Activated CD8-positive, alpha-beta memory T cell treated with anti-CD3 and anti-CD28 coated beads, Interleukin-2, amount 10 ng/mL, durations not matched to agents 7 days and 5 days (primary cell): ENCODE data around the gene KHDC1L. TPM values are rescaled to one million over a fixed set of nuclear protein-coding genes. Genes with fewer than 3 reads are reported as not detected.
"Not testable (repeated sequence)": the region's sequence is repeated elsewhere in the genome, so short reads cannot be mapped to it uniquely, and the experiment has no call there.

Experiments
- ATAC-seq: fragments of 150-1000 bp; cut with Tn5 transposase; one replicate; pipeline ENCODE4 v1.10.0; 2021; ENCODE audit warnings: moderate library complexity
- CTCF ChIA-PET: fragments of 350-600 bp; sonication (Branson Sonifier 250); formaldehyde crosslinking; loops from one replicate; lab custom pipeline; 2021; ENCODE audit warnings: antibody characterized with exemption; lab: Charles Lee
- DNase-seq: peaks from one replicate; pipeline ENCODE4 v3.0.0-alpha.2; 2020
- H3K27ac Mint-ChIP-seq: one replicate; pipeline ENCODE4 v1.8.0; 2021; ENCODE audit warnings: mild to moderate bottlenecking, mixed read lengths
- H3K27me3 Mint-ChIP-seq: one replicate; pipeline ENCODE4 v1.8.0; 2021; ENCODE audit warnings: mixed read lengths
- H3K36me3 Mint-ChIP-seq: one replicate; pipeline ENCODE4 v1.8.0; 2021; ENCODE audit warnings: mild to moderate bottlenecking, mixed read lengths
- H3K4me1 Mint-ChIP-seq: one replicate; pipeline ENCODE4 v1.8.0; 2021; ENCODE audit warnings: mixed read lengths
- H3K4me3 Mint-ChIP-seq: one replicate; pipeline ENCODE4 v1.8.0; 2021; ENCODE audit warnings: mild to moderate bottlenecking, moderate library complexity, mixed read lengths
- H3K9me3 Mint-ChIP-seq: one replicate; pipeline ENCODE4 v1.8.0; 2022; ENCODE audit warnings: low read depth, mixed read lengths
- total RNA-seq, 2 experiments: library from RNA; stranded (reverse); gene quantifications; one replicate each; pipeline ENCODE4 v1.2.3, GENCODE V29; 2021

Gene KHDC1L
- total RNA-seq: under 1 TPM in 1 of 2 experiments, not detected in 1; 0.67 TPM

GRCh38 chr6:73225396-73225795 lies at the start of gene KHDC1L:
TSS of gene KHDC1L (minus strand) at chr6:73225496. CDS start at chr6:73225408, 88 bp downstream.
- Mint-ChIP-seq H3K27me3 (no peaks in the 10 kb centered on the region), H3K9me3 (no peaks in the 10 kb centered on the region), H3K4me3 (no peak within 1 kb of the TSS), H3K4me1 (no peaks in the 10 kb centered on the region), H3K36me3 (no peaks in the 10 kb centered on the region), H3K27ac (no peak within 1 kb of the TSS)
- ATAC-seq (no peak), DNase-seq (no peak)
- CTCF ChIA-PET: no interaction called here

- H3K9me3 Mint-ChIP-seq, ATAC-seq, H3K27ac Mint-ChIP-seq, DNase-seq, H3K27me3 Mint-ChIP-seq, H3K4me3 Mint-ChIP-seq: not testable (repeated sequence)
- H3K36me3 Mint-ChIP-seq: peaks cover 27% of the 10 kb centered on the region
- CTCF ChIA-PET: interaction anchor here (2.4 kb wide), 1 partner anchor 17 kb away, joined by 6 read pairs; no protein-coding TSS in a partner anchor
- H3K4me1 Mint-ChIP-seq: peaks cover 16% of the 10 kb centered on the region
Measured at GRCh38 chr6:73269296-73269695, 44.0 kb upstream of the KHDC1L start.

- peaks cover 20% of the 10 kb centered on the region for H3K4me1 Mint-ChIP-seq
- not testable (repeated sequence) for DNase-seq, H3K4me3 Mint-ChIP-seq, H3K9me3 Mint-ChIP-seq, H3K27me3 Mint-ChIP-seq, H3K27ac Mint-ChIP-seq, ATAC-seq
- H3K36me3 Mint-ChIP-seq: peaks cover 26% of the 10 kb centered on the region
- CTCF ChIA-PET: interaction anchor here (2.4 kb wide), 1 partner anchor 17 kb away, joined by 6 read pairs; no protein-coding TSS in a partner anchor
Measured at GRCh38 chr6:73268896-73269295, 43.6 kb upstream of the KHDC1L start.

GRCh38 chr6:73264446-73264845 lies 39.1 kb upstream of the KHDC1L start:
- CTCF ChIA-PET: interaction anchor here (1.4 kb wide), 1 partner anchor 62 kb away, joined by 8 read pairs; no protein-coding TSS in a partner anchor
- Mint-ChIP-seq H3K27ac (no peak overlapping the region), H3K4me1 (peaks cover 33% of the 10 kb centered on the region), H3K4me3 (peak overlapping the region; percentile 80), H3K36me3 (peaks cover 25% of the 10 kb centered on the region), H3K9me3 (no peaks in the 10 kb centered on the region), H3K27me3 (no peaks in the 10 kb centered on the region)
- ATAC-seq: no peak
- no peak for DNase-seq

- Mint-ChIP-seq H3K27ac (peak overlapping the region; percentile 82), H3K27me3 (no peaks in the 10 kb centered on the region), H3K4me3 (peak overlapping the region; percentile 80), H3K4me1 (peaks cover 33% of the 10 kb centered on the region), H3K9me3 (no peaks in the 10 kb centered on the region), H3K36me3 (peaks cover 24% of the 10 kb centered on the region)
- CTCF ChIA-PET: interaction anchor here (1.4 kb wide), 1 partner anchor 63 kb away, joined by 8 read pairs; no protein-coding TSS in a partner anchor
- peak; percentile 20 for ATAC-seq
- DNase-seq: no peak
Measured at GRCh38 chr6:73263570-73263909, 38.2 kb upstream of the KHDC1L start.

- Mint-ChIP-seq H3K4me3 (peak within 1 kb of the TSS; percentile 80), H3K36me3 (peaks cover 19% of the 10 kb centered on the region), H3K9me3 (no peaks in the 10 kb centered on the region), H3K27me3 (no peaks in the 10 kb centered on the region), H3K4me1 (peaks cover 33% of the 10 kb centered on the region), H3K27ac (peak within 1 kb of the TSS; percentile 84)
- peak; percentile 78 for DNase-seq
- peak; percentile 93 for ATAC-seq
- CTCF ChIA-PET: interaction anchor here (0.9 kb wide), 1 partner anchor 65 kb away, joined by 3 read pairs; no protein-coding TSS in a partner anchor
Measured at GRCh38 chr6:73262671-73263569, 37.6 kb upstream of the KHDC1L start, which contains the start of gene KHDC1. TSS of gene KHDC1 (minus strand) at chr6:73263196. CDS start at chr6:73242517, 20,679 bp downstream.

GRCh38 chr6:73258721-73259120 lies 33.4 kb upstream of the KHDC1L start:
- Mint-ChIP-seq H3K27ac (no peak overlapping the region), H3K4me3 (no peak overlapping the region), H3K27me3 (no peaks in the 10 kb centered on the region), H3K4me1 (peaks cover 10% of the 10 kb centered on the region), H3K36me3 (no peaks in the 10 kb centered on the region), H3K9me3 (no peaks in the 10 kb centered on the region)
- ATAC-seq (no peak), DNase-seq (no peak)
- CTCF ChIA-PET: no interaction called here

- CTCF ChIA-PET: interaction anchor here (0.7 kb wide), 1 partner anchor 120 kb away, joined by 3 read pairs; no protein-coding TSS in a partner anchor
- not testable (repeated sequence) for H3K27ac Mint-ChIP-seq, H3K4me1 Mint-ChIP-seq
Measured at GRCh38 chr6:73254323-73254722, 29.0 kb upstream of the KHDC1L start.

GRCh38 chr6:73252703-73253102 lies 27.4 kb upstream of the KHDC1L start:
- no peak for ATAC-seq
- H3K27me3 Mint-ChIP-seq: peaks cover 6% of the 10 kb centered on the region
- no peak overlapping the region for H3K27ac Mint-ChIP-seq
- no peaks in the 10 kb centered on the region for H3K9me3 Mint-ChIP-seq
- no peak overlapping the region for H3K4me3 Mint-ChIP-seq
- no peaks in the 10 kb centered on the region for H3K4me1 Mint-ChIP-seq
- CTCF ChIA-PET: interaction anchor here (0.9 kb wide), 1 partner anchor 57 kb away, joined by 3 read pairs; no protein-coding TSS in a partner anchor
- no peaks in the 10 kb centered on the region for H3K36me3 Mint-ChIP-seq
- DNase-seq: no peak

More at GRCh38 chr6:73254323-73254722, 29.0 kb upstream of the KHDC1L start:
- ATAC-seq, H3K9me3 Mint-ChIP-seq, H3K27me3 Mint-ChIP-seq, H3K4me3 Mint-ChIP-seq, H3K36me3 Mint-ChIP-seq, DNase-seq: not testable (repeated sequence)

- ATAC-seq (no peak), DNase-seq (no peak)
- Mint-ChIP-seq H3K27ac (no peak overlapping the region), H3K27me3 (peaks cover 17% of the 10 kb centered on the region), H3K9me3 (no peaks in the 10 kb centered on the region), H3K4me1 (no peaks in the 10 kb centered on the region), H3K4me3 (no peak overlapping the region), H3K36me3 (no peaks in the 10 kb centered on the region)
- CTCF ChIA-PET: interaction anchor here (1.6 kb wide), 1 partner anchor 80 kb away, joined by 4 read pairs; no protein-coding TSS in a partner anchor
Measured at GRCh38 chr6:73250016-73250415, 24.7 kb upstream of the KHDC1L start.

- CTCF ChIA-PET: interaction anchor here (0.9 to 1.3 kb wide), 2 partner anchors 10 to 13 kb away, joined by 3 to 4 read pairs; no protein-coding TSS in a partner anchor
- DNase-seq (no peak), ATAC-seq (no peak)
- Mint-ChIP-seq H3K9me3 (no peaks in the 10 kb centered on the region), H3K4me3 (no peak overlapping the region), H3K36me3 (no peaks in the 10 kb centered on the region), H3K27ac (no peak overlapping the region), H3K27me3 (peaks cover 24% of the 10 kb centered on the region), H3K4me1 (no peaks in the 10 kb centered on the region)
Measured at GRCh38 chr6:73248192-73248903, 23.1 kb upstream of the KHDC1L start.

GRCh38 chr6:73242001-73242400 lies 16.7 kb upstream of the KHDC1L start:
- Mint-ChIP-seq H3K9me3 (no peaks in the 10 kb centered on the region), H3K27ac (no peak overlapping the region), H3K36me3 (no peaks in the 10 kb centered on the region), H3K4me3 (no peak overlapping the region), H3K27me3 (peaks cover 19% of the 10 kb centered on the region), H3K4me1 (no peaks in the 10 kb centered on the region)
- no peak for ATAC-seq
- CTCF ChIA-PET: no interaction called here
- DNase-seq: no peak

GRCh38 chr6:73240730-73241129 lies 15.4 kb upstream of the KHDC1L start:
- ATAC-seq (no peak), DNase-seq (no peak)
- H3K4me1 Mint-ChIP-seq: no peaks in the 10 kb centered on the region
- CTCF ChIA-PET: no interaction called here
- no peaks in the 10 kb centered on the region for H3K36me3 Mint-ChIP-seq
- peaks cover 16% of the 10 kb centered on the region for H3K27me3 Mint-ChIP-seq
- no peak overlapping the region for H3K4me3 Mint-ChIP-seq
- H3K27ac Mint-ChIP-seq: no peak overlapping the region
- H3K9me3 Mint-ChIP-seq: no peaks in the 10 kb centered on the region
